KMS-11 (cell line): ENCODE results near the gene LPCAT4.

Experiments
- H2AFZ ChIP-seq: fragments of 200-600 bp; sonication (generic); 2 replicates; pipeline ENCODE4 v1.6.1; 2016; ENCODE audit warnings: antibody characterized with exemption, mixed run types, low read depth
- H3K27ac ChIP-seq: fragments of 200-600 bp; sonication (generic); 2 replicates; pipeline ENCODE4 v1.6.1; 2016; ENCODE audit warnings: mild to moderate bottlenecking, mixed run types
- H3K27me3 ChIP-seq: fragments of 200-600 bp; sonication (generic); 2 replicates; pipeline ENCODE4 v1.6.1; 2017; ENCODE audit warnings: mild to moderate bottlenecking, low read depth, mixed run types, moderate library complexity; ENCODE audit not compliant: insufficient read depth
- H3K36me3 ChIP-seq: fragments of 200-600 bp; sonication (generic); 2 replicates; pipeline ENCODE4 v1.6.1; 2017; ENCODE audit warnings: mild to moderate bottlenecking, mixed run types; ENCODE audit not compliant: insufficient read depth
- H3K4me1 ChIP-seq: fragments of 200-600 bp; sonication (generic); 2 replicates; pipeline ENCODE4 v1.6.1; 2016; ENCODE audit warnings: mild to moderate bottlenecking, low read depth, mixed run types; ENCODE audit not compliant: poor library complexity, severe bottlenecking
- H3K4me2 ChIP-seq: fragments of 200-600 bp; sonication (generic); 2 replicates; pipeline ENCODE4 v1.7.0; 2016; ENCODE audit warnings: mild to moderate bottlenecking, mixed run types
- H3K4me3 ChIP-seq: fragments of 200-600 bp; sonication (generic); IDR thresholded peaks from 2 replicates; pipeline ENCODE4 v1.6.1; 2017; ENCODE audit warnings: low read depth, low read length, mixed read lengths; ENCODE audit not compliant: insufficient read depth
- H3K79me2 ChIP-seq: fragments of 200-600 bp; sonication (generic); 2 replicates; pipeline ENCODE4 v1.6.1; 2016; ENCODE audit warnings: low read depth, mixed run types; ENCODE audit not compliant: insufficient read depth
- H3K9ac ChIP-seq: fragments of 200-600 bp; sonication (generic); 2 replicates; pipeline ENCODE4 v1.6.1; 2016; ENCODE audit warnings: mild to moderate bottlenecking, mixed run types
- H4K20me1 ChIP-seq: fragments of 200-600 bp; sonication (generic); 2 replicates; pipeline ENCODE4 v1.6.1; 2016; ENCODE audit warnings: mild to moderate bottlenecking, mixed run types; ENCODE audit not compliant: insufficient read depth
- CTCF ChIP-seq: fragments of 200-600 bp; sonication (generic); conservative IDR thresholded peaks from 2 replicates; pipeline ENCODE4 v1.6.1; 2017; ENCODE audit warnings: low read depth, mild to moderate bottlenecking, antibody characterized with exemption, low read length, moderate library complexity, mixed read lengths

The LPCAT4 gene

GRCh38 chr15:34370643-34371042 lies 3.6 kb upstream of the LPCAT4 start:
- H3K4me2 ChIP-seq = no peak overlapping the region
- no peak overlapping the region for H3K4me3 ChIP-seq
- no peaks in the 10 kb centered on the region for H4K20me1 ChIP-seq
- no peak overlapping the region for H2AFZ ChIP-seq
- no peak overlapping the region for H3K27ac ChIP-seq
- no peak for TF ChIP-seq CTCF
- no peaks in the 10 kb centered on the region for H3K27me3 ChIP-seq
- H3K36me3 ChIP-seq = no peaks in the 10 kb centered on the region
- no peak overlapping the region for H3K9ac ChIP-seq
- peaks cover 6% of the 10 kb centered on the region; the same call in 1 of the 2 replicates for H3K79me2 ChIP-seq
- peaks cover under 1% of the 10 kb centered on the region for H3K4me1 ChIP-seq

DNA sequence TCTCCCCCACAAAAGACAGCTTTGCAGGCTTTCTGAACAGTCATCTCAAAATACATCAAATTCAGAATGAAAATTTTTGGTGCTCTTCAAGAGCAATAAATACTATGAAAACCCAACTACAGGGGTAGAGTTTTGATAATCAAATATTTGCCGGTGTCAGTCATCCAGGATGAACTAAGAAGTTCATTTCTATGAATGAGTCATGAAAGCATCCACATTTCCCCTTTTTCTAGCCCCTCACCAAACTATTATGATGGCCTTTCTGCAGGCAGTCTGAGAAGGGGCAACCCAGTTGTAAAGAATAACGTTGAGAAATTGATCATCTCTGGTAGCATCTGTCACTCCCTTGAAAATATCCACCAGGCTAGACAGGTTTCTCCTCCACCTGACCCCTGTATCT lies 3.1 kb upstream of the LPCAT4 start:
- no peak overlapping the region for H3K9ac ChIP-seq
- no peak overlapping the region for H3K27ac ChIP-seq
- H3K4me3 ChIP-seq = no peak overlapping the region
- H4K20me1 ChIP-seq = no peaks in the 10 kb centered on the region
- peaks cover 6% of the 10 kb centered on the region for H3K4me1 ChIP-seq
- peaks cover 11% of the 10 kb centered on the region; the same call in 1 of the 2 replicates for H3K79me2 ChIP-seq
- no peaks in the 10 kb centered on the region for H3K36me3 ChIP-seq
- TF ChIP-seq CTCF = no peak
- H2AFZ ChIP-seq = no peak overlapping the region
- H3K27me3 ChIP-seq = no peaks in the 10 kb centered on the region
- H3K4me2 ChIP-seq = no peak overlapping the region

GRCh38 chr15:34366271-34367065 lies 528 bp downstream of the LPCAT4 start:
- Histone ChIP-seq H4K20me1 (no peaks in the 10 kb centered on the region), H3K79me2 (peaks cover 17% of the 10 kb centered on the region; the same call in 1 of the 2 replicates), H3K4me2 (peak overlapping the region; percentile 97), H3K36me3 (no peaks in the 10 kb centered on the region), H3K27me3 (no peaks in the 10 kb centered on the region), H2AFZ (peak overlapping the region; percentile 82; the same call in 1 of the 2 replicates), H3K4me1 (peaks cover 13% of the 10 kb centered on the region), H3K4me3 (peak overlapping the region; percentile 45), H3K27ac (peak overlapping the region; percentile 44), H3K9ac (peak overlapping the region; percentile 68)
- TF ChIP-seq CTCF = no peak

GRCh38 chr15:34365836-34366235 lies 1.2 kb downstream of the LPCAT4 start:
- Histone ChIP-seq H3K27ac (0 out of 2 replicates have a peak overlapping the region, but pooled peaks have one; percentile 44), H3K9ac (peak overlapping the region; percentile 46; the same call in 1 of the 2 replicates), H3K4me3 (peak overlapping the region; percentile 45), H3K79me2 (peaks cover 17% of the 10 kb centered on the region; the same call in 1 of the 2 replicates), H3K27me3 (no peaks in the 10 kb centered on the region), H3K36me3 (no peaks in the 10 kb centered on the region), H4K20me1 (no peaks in the 10 kb centered on the region), H3K4me2 (peak overlapping the region; percentile 97), H3K4me1 (peaks cover 13% of the 10 kb centered on the region), H2AFZ (peak overlapping the region; percentile 82; the same call in 1 of the 2 replicates)
- no peak for TF ChIP-seq CTCF
